SW 1271 (cell line): ENCODE results near the gene FBXW8.

ENCODE experiments used
- DNase-seq, 2 experiments: peaks; one replicate each; lab custom pipeline; 2025; lab: John Stamatoyannopoulos, UW

Gene FBXW8, protein sequence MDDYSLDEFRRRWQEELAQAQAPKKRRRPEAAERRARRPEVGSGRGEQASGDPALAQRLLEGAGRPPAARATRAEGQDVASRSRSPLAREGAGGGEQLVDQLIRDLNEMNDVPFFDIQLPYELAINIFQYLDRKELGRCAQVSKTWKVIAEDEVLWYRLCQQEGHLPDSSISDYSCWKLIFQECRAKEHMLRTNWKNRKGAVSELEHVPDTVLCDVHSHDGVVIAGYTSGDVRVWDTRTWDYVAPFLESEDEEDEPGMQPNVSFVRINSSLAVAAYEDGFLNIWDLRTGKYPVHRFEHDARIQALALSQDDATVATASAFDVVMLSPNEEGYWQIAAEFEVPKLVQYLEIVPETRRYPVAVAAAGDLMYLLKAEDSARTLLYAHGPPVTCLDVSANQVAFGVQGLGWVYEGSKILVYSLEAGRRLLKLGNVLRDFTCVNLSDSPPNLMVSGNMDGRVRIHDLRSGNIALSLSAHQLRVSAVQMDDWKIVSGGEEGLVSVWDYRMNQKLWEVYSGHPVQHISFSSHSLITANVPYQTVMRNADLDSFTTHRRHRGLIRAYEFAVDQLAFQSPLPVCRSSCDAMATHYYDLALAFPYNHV

DNA sequence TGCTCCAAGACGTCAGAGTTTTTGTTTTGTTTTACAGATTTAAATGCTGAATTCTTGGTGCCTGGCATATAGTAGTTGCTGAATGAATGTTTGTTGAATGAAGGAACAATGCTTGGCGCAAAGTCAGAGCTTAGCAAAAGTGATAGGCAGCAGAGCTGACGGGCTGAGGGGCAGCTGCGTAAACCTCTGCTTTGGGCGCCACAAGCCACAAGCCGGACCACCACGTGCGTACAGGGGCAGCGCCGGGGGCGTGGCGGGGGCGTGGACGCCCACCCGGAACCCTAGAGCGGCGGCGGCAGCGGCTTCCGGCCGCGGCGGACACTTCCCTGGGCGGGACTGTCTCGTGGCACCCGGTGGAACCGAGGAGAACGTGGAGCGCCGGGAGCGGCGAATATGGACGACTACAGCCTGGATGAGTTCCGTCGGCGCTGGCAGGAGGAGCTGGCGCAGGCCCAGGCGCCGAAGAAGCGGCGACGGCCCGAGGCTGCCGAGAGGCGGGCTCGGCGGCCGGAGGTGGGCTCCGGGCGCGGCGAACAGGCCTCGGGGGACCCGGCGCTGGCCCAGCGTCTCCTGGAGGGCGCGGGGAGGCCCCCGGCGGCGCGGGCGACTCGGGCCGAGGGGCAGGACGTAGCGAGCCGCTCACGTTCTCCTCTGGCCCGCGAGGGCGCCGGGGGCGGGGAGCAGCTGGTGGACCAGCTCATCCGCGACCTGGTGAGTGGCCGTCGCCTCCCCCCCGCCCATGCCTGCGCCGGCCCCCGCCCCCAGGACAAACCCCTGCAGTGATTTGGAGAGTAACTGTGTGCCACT is at the start of gene FBXW8:
Gene FBXW8, plus strand, starts transcription at position 306 of the 807 bp plus-strand sequence. Its CDS starts 88 bp downstream, at position 394.
- peak; percentile 44 to 75 for DNase-seq

DNA sequence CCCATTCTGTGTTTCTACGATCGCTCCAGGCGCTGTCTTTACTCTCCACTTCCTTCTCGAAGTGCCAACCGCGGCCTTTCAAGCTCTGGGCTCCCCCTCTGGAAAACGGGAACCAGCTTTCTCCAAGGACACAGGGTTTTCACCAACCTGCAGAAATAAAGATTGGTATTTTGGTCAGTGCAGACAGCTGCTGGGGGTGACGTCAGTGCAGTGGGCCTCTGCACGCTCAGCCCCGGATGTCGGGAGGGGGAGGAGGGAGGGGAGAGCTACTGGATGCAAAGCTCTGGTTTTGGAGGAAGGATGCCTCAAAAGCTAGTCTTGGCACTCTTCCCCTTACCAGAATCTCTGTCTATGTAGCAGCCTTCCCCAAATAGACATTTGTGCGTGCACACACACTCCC is 49.4 kb upstream of the FBXW8 start:
- no peak for DNase-seq

DNA sequence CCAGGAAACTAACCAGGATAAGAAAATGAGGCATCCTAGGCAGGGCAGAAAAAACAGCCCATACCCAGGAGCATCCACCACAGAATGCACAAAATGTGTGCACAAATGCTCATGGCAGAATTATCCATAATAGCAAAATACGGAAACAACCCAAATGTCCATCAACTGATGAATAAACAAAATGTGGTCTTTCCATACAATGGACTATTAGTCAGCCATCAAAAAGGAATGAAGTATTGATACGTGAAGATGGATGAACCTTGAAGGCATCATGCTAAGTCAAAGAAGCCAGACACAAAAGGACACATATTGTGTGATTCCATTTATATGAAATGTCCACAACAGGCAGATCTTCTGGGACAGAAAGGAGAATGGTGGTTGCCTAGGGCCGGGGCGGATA is 48.6 kb upstream of the FBXW8 start:
- DNase-seq, result no peak

DNA sequence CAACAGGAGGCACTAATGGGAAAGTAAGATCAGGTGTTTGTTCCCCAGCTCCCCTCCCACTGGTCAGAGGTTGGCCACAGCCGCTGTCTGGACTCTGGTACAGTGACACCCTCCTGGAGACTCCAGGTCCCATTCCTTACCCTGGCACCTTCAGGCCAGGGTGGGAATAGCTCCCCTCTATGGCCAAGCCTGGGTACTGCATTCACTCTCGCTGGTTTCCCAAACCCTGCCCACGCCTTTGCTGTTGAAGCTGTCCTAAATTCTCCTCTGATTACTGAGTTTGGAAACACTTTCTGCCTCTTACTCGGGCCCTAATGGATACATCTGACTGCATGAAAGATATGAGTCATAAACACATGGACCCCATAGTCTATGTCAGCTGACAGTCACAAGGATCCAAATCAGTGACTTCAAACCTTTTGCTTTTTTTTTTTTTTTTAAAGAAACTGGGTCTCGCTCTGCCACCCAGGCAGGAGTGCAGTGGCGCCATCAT is 47.4 kb upstream of the FBXW8 start:
- no peak for DNase-seq

DNA sequence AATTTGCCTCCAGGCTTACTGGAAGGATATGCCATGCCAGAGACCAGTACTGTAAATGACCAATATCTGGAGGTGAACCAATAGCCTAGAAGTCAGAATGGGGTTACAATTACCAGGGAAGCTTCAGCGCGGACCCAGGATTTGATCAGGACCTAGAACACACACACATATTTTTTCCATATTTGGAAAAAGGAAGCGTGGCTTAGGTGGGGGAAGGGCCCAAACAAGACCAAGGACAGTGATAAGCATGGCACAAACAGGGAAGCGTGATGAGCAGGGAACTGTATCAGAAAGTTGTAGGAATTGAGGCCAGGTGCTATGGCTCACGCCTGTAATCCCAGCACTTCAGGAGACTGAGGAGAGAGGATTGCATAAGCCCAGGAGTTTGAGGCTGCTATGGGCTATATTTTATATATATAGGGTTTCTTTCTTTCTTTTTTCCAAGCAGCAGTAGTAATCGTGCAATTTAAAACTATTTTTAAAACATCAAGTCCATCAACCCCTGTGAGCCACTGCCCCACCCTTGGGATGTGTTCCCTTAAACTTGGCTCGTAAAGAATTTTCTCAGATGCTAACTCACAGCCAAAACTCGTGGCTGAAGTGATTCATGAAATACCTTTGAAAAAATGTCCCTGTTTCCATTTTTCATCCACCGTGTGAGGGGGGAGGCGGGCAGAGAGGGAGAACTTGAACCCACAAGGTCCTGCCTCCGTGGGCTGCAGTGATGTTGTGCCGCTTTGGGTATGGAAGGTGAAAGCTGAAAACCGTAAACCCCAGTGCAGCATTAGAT is 46.2 kb upstream of the FBXW8 start:
- DNase-seq, result peak; percentile 34 to 58

DNA sequence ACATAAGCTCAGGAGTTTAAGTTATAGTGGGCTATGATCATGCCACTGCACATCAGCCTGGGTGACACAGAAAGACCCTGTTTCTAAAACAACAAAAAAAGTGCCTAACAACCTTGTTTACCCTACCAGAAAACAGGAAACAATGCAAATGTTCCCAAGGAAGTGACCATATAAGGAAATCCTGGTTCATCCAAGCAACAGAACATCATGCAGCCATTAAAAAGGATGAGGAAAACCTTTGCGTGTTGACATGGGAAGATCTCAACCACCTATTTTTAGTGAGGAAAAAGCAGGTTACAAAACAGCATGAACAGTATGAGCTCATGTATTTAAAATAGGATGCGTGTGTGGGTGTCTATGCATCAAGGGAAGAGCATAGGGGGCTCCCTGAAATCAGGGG is 43.2 kb upstream of the FBXW8 start:
- no peak for DNase-seq

DNA sequence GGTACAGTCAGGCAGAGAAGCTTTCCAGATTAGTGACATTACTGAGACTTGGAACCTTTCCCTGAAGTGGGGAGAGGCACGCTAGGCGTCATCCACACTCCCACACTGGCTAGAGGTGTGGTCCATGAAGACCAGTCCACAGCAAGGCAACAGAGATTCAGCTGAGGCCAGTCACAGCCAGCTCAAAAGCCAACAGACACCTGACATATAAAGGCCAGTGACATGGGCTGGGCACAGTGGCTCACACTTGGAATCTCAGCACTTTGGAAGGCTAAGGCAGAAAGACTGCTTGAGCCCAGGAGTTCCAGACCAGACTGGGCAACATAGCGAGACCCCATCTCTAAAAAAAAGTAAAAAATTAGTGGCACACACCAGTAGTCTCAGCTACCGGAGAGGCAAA is 40.4 kb upstream of the FBXW8 start:
- no peak for DNase-seq

DNA sequence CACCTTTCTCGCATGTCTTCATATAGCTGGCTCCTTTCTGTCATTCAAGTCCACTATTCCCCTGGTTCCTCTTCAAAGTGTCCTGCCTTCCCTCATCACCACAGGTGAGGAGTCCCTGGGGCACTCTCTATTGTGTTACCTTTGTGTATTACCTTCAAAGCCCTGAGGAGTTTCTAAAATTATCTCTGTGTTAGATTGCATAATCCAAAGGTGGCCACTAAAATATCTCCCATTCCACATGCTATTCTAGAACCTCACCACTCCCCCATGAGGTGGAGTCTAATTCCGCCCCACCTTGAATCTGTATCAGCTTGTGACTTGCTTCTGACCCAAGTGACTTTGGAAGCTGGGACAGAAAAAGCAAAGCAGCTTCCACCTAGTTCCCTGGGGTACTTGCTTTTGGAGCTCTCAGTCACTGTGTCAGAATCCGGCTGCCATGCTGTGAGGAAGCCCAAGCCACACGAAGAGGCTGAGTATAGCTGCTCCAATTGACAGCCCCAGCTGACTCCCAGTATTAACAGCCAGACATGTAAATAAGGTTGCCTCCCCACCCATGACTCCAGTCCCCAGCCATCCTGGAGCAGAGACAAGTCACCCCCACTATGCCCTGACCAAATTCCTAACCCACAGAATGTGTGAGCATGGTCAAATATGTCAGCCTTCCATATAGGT is 36.3 kb upstream of the FBXW8 start:
- no peak for DNase-seq

DNA sequence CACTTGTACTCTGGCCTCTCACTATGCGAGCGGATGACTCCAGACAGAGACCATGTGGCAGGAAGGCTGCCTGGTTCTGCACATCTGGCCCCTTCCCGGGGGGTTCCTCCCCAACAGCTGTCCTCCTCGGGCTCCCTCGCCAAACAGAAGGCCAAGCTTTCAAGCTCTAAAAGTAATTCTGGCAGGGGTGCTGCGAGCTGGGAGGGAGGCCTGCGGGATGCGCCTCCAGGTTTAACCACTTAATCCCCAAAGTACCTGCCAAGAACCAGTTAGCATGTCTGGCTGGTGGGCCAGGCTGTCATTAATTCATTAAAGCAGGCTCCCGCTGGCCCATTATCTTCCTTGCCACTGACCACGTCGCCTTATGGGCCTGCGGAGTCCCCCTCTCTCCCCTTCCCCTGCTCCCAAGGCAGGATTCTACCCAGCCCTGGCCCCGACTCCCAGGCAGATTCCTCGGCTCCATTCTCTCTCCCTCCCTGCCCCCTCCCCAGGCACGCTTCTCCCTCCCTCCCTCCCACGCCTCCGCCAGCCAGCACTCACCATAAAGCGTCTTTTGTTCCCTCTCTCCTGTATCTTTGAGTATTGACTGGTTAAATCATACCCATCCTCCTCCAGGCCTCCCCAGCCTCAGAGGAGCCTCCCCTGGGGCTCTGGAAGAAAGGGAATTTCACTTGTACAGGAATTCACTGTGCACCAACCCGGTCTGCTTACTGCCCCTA is 34.4 kb upstream of the FBXW8 start:
- no peak for DNase-seq

DNA sequence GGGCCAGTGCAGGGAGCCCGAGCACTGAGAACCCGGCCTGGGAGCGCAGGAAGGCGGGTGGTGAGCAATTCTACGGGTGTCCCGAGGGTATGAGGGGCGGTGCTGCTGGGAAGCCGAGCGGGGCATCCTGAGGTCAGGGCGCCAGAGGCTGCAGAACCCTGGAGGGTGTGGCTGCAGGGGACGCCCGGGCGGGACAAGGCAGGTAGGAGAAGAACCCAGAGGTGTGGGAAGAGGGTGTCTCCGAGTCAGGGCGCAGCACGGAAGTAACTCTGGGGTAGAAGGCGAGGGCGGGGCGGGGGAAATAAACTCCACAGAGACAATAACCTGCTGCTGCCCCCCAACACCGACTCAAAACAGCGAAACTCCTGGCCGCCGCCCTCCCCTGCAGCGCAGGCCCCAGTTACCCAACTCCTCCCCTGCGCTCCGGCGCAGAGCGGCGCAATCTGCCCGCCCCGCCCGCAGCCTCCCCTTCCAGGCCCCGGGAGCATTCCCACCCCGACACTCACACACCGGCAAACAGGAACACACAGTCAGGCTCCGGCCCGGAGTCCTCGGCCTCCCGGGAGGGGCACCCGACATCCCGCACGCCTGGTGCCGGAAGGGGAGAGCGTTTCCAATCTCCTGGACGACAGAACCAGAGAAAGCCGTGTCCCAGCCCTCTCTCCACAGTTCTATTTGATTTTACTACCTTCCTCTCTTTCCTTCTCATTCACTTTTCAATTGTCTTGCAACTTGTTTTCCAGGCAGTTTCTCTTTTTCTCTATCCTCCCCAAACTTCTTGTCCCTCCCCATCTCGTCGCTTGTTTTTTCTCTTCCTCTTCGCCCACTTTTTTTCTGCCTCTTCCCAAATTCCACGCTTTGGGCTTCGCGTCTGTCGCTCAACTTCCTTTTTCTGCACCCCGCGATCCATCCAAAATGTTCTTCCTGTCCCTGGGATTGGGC is 31.9 kb upstream of the FBXW8 start:
- no peak for DNase-seq

DNA sequence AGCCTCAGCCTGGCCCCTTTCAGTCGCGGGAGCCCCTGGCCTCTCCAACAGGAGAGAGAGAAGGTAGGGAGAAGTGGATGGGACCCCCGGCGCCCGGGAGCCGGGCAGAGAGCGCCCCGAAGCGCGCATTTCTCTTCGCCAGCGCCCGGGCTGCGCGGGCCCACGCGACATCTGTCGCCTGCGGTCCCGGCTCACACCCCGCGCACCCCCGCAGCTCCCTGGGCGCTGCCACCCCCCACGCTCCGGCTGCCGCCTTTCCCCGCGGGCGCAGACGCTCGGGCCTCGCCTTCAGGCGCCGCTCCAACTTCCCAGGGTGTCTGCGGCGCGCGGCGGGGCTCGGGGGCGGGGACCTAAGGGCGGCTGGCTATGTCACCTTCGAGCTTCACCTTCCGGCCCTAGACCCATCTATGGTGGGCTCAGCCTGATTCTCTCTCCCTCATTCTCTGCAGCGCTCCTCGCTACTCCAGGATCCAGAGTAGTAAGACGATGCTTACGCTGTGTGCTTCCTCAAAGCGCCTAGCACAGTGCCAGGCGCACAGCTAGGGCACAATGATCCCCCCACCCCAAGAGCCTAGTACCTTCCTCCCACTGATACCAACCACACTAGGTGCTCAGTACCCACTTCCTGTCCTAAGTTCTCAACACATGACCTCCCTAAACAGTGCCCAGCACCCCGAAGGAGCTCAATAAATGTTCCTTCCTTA is 31.1 kb upstream of the FBXW8 start:
- DNase-seq, result no peak

DNA sequence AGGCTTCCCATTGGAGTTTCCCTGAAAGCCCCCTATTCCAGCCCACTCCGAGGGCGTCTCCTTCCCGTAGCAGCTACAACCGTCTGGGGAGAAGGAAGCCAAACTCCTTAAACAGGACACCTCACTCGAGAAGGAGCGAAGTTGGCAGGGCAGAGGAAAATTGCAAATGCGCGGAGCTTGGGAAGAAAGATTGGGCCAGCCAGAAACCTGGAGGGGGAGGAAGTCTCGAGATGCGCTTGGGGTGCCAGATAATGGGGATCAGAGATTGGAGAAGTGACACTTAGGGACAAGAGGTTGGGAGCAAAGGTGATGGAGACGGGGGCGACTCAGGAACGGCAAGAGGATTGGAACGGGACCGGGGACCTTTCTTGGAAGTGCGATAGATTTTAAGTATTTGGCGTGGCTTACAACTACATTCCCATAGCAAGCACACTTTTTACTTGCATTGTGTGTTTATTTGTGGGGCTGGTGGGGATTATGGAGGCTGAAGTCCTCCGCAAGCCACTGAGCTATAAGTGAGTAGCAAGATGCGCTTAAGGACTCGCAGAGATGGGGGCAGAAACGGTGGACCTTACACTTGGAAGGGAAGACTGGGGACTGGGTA is 30.4 kb upstream of the FBXW8 start:
- DNase-seq, result no peak

DNA sequence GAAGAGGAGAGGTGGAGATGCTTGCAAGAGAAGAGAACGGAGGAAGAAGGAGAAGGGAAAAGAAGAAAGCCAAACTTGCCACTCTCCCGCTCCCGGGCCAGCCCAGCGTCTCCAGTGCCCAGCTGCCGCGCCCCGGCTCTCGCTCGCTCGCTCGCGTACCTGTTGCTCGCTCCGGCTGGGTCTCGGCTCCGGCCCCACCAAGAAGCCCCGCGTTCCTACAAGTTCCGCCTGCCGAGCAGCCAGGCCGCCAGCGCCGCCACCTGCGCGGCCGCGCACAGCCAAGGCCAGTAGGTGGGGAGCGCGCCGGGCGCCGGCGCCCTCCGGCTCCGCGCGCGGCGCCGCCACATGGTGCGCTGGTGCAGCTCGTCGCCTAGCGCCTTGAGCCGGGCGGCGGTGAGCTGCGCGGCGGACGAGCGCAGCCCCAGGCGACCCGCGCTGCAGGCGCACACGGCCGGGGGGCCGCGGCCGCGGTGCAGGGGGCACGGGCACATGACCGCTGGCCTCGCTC is 29.9 kb upstream of the FBXW8 start:
- peak in 1 of 2 experiments; percentile 46 for DNase-seq

DNA sequence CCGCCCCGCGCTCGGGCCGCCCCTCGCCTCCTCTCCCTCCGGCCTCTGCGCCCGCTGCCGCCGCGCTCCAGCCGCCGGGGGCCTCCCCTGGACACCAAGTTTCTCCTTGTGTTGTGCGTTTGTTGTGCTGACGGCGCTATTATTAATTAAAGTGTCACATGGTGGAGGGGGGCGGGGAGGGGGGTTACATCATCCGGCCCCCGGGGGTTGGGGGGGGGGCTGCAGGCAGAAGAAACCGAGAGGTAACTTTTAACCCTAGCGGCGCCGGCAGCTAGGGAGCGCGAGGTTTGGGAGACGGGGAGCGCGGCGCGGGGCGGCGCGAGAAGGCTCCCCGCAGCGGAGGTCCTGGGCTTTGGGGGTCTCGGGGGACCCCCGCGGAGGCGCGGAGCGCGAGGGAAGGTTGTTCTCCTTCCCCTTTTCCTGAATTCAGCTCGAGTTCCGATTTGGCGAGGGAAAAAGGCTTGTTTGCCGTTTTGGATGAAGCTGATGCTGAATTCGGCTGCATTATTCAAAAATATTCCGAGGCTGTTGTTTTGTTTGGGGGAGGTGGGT is 29.3 kb upstream of the FBXW8 start, which contains the start of gene HRK:
Gene HRK, minus strand, starts transcription at position 117 of the 552 bp plus-strand sequence. CDS start 134 bp downstream, outside the sequence.
- DNase-seq, result peak in 1 of 2 experiments; percentile 40

DNA sequence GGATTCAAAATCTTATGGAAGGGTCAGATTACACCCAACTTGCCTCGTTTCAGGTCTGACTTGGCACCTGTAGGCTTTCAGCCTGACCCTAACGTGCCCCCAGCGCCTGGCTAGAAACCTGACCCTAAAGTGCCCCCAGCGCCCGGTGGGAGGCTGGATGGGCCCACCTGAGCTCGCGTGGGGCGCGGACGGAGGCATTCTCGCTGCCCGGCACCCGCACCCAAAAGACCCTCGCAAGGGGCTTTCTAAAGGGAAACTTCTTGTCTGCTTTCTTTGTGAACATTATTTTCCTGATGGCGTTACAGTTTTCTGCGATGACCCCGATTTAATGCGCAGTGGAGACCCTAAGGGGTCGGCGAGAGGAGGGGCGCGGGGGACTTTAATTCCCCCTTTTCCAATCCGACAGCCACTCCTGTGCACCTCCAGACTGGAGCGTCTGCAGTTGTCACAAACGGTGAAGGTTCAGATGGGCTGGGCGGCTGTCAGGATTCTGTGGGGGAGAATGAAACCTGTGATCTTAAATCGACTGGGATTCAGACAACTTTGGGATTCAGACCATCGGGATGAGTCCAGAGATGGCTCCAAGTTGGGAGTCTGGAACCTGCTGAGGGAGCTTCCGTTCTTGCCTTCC is 28.8 kb upstream of the FBXW8 start:
- no peak for DNase-seq

DNA sequence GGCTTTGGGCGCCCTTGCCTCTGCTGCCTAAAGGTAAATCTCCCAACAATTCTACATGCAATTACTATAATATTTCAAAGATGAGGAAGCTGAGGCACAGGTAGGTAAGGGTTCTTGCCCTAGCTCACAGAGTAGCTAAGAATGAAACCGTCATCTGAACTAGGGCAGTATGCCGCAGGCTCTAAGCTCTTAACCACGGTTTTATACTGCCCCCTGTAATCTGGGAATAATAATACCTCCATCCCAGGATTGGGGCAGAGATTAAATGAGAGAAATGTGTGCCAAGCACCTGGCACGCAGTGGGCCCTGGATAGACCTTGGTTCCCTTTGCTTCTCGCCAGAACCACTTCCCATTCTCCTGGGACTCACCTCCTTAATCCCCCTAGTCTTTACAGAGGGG is 28.0 kb upstream of the FBXW8 start:
- no peak for DNase-seq

DNA sequence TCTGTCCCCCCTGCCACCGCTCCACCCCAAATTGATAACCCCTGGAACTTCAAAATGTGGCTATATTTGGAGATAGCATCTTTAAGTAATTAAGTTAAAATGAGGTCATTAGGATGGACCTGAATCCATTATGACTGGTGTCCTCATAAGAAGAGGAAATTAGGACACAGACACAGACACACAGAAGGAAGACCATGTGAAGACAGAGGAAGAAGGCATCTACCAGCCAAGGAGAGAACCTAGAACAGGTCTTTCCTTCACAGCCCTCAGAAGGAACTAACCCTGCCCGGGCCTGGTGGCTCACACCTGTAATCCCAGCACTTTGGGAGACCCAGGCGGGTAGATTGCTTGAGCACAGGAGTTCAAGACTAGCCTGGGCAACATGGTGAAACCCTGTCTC is 25.9 kb upstream of the FBXW8 start:
- DNase-seq, result no peak
